Measurements from ENCODE around the gene MEI1. TPM values are rescaled to one million over a fixed set of nuclear protein-coding genes. Genes with fewer than 3 reads are reported as not detected.

The MEI1 gene
- total RNA-seq, 1 experiment from 2014 or later = 0.20 TPM

- TF ChIP-seq CTCF (conservative IDR thresholded peaks at IDR 0.05) = no peak
- Histone ChIP-seq H3K23me2 (ENCODE audit: insufficient read length, low read depth, low read length, poor library complexity, severe bottlenecking) (no peaks in the 10 kb centered on the region), H2AFZ (ENCODE audit: low read length) (no peak overlapping the region), H3K4ac (ENCODE audit: low read depth, low read length) (no peak overlapping the region), H3T11ph (ENCODE audit: low read length) (no peak overlapping the region), H3K27ac (ENCODE audit: insufficient read length, low read depth, low read length) (no peak overlapping the region), H2BK15ac (ENCODE audit: low read depth, low read length) (no peak overlapping the region), H3K79me2 (ENCODE audit: insufficient read depth, low read length) (no peaks in the 10 kb centered on the region), H4K5ac (ENCODE audit: insufficient read length, low read depth, low read length) (no peak overlapping the region), H2BK20ac (ENCODE audit: low read depth, low read length, poor library complexity, severe bottlenecking) (no peak overlapping the region), H2BK120ac (ENCODE audit: low read depth, low read length, poor library complexity, severe bottlenecking) (no peak overlapping the region), H3K14ac (ENCODE audit: insufficient read depth, low read length) (no peak overlapping the region), H2BK12ac (ENCODE audit: insufficient read length, low read depth, low read length) (no peak overlapping the region), H3K56ac (ENCODE audit: insufficient read length, low read depth, low read length) (no peak overlapping the region), H4K91ac (ENCODE audit: insufficient read length, low read depth, low read length) (no peak overlapping the region), H3K18ac (ENCODE audit: insufficient read length, low read depth, low read length) (no peak overlapping the region), H2AK5ac (ENCODE audit: insufficient read length, low read length) (no peak overlapping the region), H3K4me1 (ENCODE audit: insufficient read depth, low read length) (0 out of 2 replicates have a peak, but pooled peaks cover 4% of the 10 kb centered on the region), H4K8ac (replicated peaks; ENCODE audit: insufficient read length, low read depth, low read length) (no peak overlapping the region), H3K27me3 (ENCODE audit: insufficient read depth, low read length) (no peaks in the 10 kb centered on the region), H3K9me3 (ENCODE audit: control insufficient read depth, low read depth, low read length) (no peaks in the 10 kb centered on the region), H4K20me1 (ENCODE audit: control insufficient read depth, insufficient read depth, insufficient read length) (no peaks in the 10 kb centered on the region), H2BK5ac (ENCODE audit: insufficient read length, low read length) (no peak overlapping the region), H3K4me2 (ENCODE audit: insufficient read depth, insufficient read length, low read length) (no peak overlapping the region), H3K23ac (ENCODE audit: insufficient read length, low read depth, low read length) (no peak overlapping the region), H3K9ac (ENCODE audit: extremely low read depth, insufficient read length, low read length) (no peak overlapping the region), H3K79me1 (ENCODE audit: insufficient read depth, low read depth, low read length, poor library complexity, severe bottlenecking) (no peaks in the 10 kb centered on the region)
- Mint-ChIP-seq H3K4me1 (peaks cover 6% of the 10 kb centered on the region in 2 experiments; a peak in 2 of 4 replicates), H3K27me3 (ENCODE audit: low read depth) (peaks cover 16% of the 10 kb centered on the region), H3K27ac (no peak overlapping the region), H3K4me3 (no peak overlapping the region; a peak in 1 of 5 replicates), H3K9me3 (no peaks in the 10 kb centered on the region), H3K36me3 (ENCODE audit: insufficient read depth in 1 of 3, low read depth in 3 of 3) (no peaks in the 10 kb centered on the region)
- no peak for DNase-seq
- WGBS (ENCODE audit: extremely low coverage, insufficient read length, low lambda C conversion rate) = no CpG with 5 or more reads among the region's 3 CpGs
These were observed 40.3 kb downstream of the MEI1 start for GRCh38 chr22:41739576-41739975.

Data from H9 (cell line).